Peyer's patch (tissue), 4 donors: ENCODE measurements around the gene RFX3.

Experiments used
- CTCF ChIP-seq, 6 experiments: fragments of 450-650 bp in 4 of 6; fragments of 200-600 bp in 2 of 6; sonication (generic) in 1 of 6; IDR thresholded peaks; one replicate each; pipeline ENCODE4 v1.5.1; 2017 to 2019; ENCODE audit warnings: antibody characterized with exemption in 6 of 6, mild to moderate bottlenecking in 3 of 6, moderate library complexity in 1 of 6
- POLR2A ChIP-seq, 2 donors: fragments of 450-650 bp; IDR thresholded peaks; one replicate each; pipeline ENCODE4 v1.5.1; 2017; ENCODE audit warnings: antibody characterized with exemption in 2 of 2, mild to moderate bottlenecking in 2 of 2, moderate library complexity in 2 of 2

- TF ChIP-seq CTCF (IDR thresholded peaks at IDR 0.05) (no peak), POLR2A (IDR thresholded peaks at IDR 0.05) (no peak)
Measured at GRCh38 chr9:3415906-3416305, 109.9 kb downstream of the RFX3 start.
